ENCODE measurements around the gene ATP23. TPM values are rescaled to one million over a fixed set of nuclear protein-coding genes. Genes with fewer than 3 reads are reported as not detected.

Gene ATP23
- polyA plus RNA-seq, 10 donors: 4.9 to 11.5 (median 9.7) TPM

DNA sequence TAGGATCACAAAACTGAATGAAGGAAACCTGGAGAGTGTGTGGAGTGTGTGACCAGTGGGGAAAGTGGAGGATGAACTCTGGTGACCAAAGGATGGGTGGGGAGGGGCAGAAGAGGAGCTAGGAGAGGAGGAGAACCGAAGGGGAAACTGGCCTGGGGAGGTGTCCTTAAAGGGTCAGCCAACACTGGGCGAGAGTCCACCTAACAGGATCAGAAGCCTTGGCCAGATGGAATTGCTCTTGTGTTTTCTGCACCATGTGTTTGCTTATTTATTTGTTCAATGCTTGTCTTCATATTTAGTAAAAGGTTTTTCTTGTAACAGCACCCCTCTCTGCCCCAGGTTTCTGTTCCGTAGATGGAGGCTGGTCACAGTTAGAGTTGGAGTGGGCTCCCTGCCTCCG, 34.5 kb upstream of the ATP23 start:
- DNase-seq: peak in 1 of 3 donors; percentile 22

DNA sequence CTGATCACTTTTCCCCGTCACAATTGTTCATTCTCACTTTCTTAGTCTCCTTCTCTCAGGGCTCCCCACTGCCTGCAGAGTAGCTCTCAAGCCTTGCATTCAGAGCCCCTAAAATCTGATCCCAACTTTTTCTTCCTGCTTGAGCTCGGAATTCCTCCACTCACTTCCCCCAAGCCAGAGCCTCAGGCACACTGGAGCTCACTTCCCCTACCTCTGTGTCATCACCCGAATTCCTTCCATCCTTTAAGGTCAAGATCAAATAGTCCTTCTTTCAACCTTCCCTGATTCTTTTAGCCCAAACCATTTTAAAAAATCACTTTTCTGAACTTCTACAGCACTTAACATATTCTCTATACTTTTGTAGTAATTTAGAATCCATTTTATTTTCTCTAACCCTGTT, 34.1 kb upstream of the ATP23 start:
- peak in 1 of 3 donors; percentile 17 for DNase-seq

DNA sequence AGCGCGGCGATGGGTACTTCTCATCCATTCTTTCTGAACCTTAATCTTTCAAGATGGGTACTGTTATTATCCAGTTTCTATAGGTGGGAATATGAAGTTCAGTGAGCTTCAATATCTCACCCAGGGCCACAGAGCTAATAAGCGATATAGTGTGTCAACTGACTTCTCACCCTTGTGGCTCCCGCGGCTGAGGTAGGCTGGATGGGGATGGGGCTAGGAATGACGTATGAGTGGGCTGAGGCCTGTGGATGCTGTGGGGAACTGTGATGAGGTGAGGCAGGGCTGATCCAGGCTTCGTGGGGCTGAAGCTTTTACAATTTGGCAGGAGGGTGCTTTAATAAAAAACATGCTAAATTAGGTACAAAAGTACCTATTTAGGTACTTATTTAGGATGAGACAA, 32.9 kb upstream of the ATP23 start:
- DNase-seq: no peak

DNA sequence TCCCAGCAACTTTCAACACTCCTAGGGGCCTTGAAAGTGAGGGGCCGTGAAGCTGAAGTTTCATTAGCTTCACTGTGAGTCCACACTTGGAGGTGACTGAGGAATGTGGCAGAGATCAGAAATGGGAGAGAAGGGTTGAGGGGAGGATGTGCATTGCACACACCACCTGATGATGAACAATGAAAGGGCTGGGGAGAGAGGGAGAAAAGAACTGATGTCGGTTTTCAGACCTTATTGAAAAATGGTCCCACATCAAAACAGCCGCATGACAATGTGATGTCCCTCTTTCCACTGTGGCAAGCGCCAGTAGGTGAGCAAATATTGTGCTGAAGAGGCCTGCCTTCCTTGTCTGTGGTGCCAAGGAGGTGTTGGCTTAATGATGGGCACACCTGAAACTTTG, 32.3 kb upstream of the ATP23 start:
- DNase-seq: no peak

DNA sequence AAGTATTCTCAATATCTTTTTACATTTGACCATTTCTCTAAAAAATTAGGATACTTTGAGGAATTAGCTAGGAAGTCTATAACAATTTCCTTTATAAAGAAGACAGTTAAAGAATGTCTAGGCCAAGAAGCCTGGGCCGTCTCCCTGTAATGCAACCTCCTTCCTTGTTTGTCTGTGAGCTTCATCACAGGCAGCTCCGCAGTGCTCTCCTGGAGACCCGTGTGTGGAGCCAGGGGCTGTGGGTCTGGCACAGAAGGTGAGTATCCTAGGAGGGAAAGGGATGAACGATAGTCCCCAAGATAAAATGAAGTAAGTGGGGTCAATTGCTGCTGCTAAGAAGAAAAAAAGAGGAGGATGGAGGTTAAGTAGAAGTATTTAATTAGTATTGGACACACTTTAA, 31.8 kb upstream of the ATP23 start:
- DNase-seq: no peak

DNA sequence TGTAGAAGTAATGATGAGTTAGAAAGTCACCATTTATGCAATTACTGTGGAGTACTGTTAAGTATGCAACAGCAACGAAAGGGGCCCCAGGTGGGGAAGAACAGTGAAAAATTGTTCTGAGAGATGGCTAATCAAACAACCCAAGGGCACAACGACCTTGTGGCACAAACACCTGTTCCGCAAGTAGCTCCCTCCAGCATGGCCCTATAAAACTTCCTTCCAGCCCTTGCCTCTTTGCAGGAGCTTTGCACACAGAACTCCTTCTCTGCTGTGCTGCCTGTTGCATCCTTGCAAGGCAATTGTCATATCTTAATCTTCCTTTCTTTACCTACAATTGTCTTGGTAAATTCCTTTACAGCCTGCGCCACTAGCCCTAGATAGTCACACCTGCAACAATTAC, 23.2 kb upstream of the ATP23 start:
- DNase-seq: no peak

DNA sequence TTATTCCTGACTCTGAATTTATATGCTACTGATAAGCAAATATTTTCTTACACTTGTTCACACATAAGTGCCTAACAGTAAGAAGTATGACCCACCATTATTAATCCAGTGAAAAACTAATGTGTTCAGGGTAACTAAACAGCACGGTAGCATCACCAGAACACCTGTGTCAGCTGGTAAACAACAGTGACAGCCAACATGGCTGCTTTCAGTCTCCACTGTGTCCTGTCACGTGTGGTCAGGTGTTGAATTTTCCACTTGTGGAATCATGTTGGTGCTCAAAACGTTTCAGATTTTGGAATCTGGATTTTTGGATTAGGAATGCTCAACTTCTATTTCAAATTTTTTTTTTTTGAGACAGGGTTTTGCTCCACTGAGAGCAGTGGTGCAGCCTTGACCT, 14.3 kb upstream of the ATP23 start:
- DNase-seq: no peak

DNA sequence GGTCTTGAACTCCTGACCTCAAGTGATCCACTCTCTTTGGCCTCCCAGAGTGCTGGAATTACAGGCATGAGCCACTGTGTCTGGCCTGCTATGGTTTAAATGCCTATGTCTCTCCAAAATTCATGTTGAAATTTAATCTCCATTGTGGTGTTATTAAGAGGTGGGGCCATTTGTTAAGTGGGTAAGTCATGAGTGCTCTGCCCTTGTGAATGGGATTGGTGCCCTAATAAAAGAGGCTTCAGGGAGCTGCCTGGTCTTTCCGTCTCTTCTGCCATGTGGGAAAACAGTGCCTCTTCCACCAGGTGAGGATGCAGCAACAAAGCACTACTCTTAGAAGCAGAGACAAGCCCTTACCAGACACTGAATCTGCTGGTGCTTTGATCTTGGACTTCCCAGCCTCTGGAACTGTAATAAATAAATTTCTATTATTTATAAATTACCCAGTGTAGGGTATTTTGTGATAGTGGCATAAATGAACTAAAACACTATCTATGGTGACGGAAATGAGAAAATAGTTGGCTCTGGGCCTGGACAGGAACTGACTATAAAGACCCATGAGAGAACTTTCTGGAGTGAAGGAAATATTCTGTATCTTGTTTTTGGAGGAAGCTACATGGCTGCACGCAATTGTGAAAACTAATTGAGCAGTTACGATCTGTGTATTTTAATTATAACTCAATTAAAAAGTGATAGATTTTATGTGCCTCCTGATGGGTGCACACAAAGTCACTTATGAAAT, 12.1 kb upstream of the ATP23 start:
- DNase-seq: peak in 2 of 3 donors; percentile 18 to 45

DNA sequence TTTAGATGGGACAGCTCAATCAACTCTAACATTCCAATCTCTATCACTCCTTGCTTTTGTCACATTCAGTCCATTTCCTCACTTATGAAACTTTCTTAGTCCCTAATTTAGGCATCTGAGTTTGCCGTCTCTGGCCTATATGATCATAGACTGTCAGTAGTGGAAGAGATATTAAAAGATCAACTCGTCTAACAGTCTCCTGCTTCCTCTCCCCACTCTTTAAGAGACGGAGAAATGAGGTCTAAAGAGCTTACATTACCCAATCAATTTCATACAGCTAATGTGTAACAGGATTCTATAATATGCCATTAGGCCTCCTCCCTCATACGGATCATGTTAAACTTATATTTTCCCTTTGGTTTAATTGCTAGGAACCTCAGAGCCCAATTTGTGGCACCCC, 6.5 kb upstream of the ATP23 start:
- no peak for DNase-seq

DNA sequence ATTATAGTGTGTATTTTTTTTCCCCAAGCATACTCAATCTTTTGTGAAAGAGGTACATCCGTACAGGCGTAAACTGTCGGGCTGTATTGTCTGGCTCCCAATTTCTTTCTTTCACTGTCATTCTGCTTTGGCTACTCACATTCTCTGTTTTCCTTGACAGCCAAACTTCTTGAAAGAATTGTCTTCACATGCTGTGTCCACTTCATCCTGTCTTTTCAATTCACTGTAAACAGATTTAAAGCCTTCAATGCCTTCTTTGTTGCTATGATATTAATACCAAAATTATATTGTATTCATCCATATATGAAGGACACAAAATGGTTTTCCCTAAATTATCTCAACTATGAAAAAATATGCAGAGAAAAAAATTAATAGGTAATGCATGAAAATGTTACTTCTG, 6.0 kb upstream of the ATP23 start:
- no peak for DNase-seq

DNA sequence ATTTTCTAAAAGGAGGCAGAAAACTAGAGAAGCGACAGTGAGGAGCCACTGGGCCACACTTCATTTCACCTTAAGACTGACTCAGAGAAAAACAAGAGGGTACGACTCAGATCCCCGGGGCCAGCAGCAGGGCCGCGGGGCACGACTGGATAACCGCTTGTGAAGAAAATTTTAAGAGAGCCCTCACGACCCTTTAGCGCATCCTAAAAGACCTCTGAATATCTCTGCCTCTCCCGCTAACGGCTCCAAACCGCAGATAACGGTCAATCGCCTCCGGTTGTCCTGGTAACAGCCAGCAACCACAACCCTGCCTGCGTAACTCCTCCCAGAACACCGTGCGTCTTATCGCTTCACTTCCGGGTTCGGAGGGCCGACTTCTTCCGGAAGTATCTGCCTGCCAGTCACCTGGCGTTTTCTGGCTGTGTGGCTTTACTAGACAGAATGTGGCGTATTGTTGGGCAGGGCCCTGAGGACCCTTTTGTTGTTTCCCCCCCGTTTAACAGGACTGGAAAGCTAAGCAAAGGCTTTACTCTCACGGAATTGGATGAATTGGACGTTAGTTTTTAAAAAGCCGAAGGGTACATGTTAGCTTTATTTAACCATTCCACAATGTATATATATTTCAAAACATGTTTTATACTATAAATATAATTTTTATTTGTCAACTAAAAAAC, 5.4 kb upstream of the ATP23 start:
- DNase-seq: peak; percentile 93 to 96 (median 93)

DNA sequence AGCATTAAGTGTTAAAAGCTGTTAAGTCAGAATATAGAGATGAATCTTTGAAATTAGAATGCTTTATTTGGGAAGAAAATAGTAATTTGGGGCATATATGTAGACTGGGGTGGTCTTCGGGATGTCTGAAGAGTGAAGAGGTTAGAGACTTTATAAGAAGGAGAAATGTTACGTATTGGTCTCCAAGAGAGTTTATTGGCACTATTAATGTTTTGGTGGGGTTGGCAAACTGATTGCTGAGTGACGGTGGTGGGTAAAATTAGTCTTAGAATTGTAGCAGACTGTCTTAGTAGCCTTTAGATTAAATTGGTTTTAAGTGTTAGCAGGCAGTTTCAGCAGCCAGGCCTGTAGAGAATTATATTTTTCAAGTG, 4.9 kb upstream of the ATP23 start:
- no peak for DNase-seq

DNA sequence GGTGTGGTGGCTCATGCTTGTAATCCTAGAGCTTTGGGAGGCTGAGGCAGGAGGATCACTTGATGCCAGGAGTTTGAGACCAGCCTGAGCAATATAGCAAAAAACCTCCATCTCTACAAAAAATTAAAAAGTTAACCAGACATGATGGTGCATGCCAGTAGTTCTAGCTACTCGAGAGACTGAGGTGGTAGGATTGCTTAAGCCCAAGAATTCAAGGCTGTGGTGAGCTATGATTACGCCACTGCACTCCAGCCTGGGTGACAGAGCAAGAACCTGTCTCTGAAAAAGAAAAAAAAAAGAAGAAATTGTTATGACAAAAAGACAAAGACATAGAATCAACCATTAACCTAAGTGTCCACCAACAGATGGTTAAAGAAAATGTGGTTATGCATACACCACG, 2.1 kb upstream of the ATP23 start:
- no peak for DNase-seq

DNA sequence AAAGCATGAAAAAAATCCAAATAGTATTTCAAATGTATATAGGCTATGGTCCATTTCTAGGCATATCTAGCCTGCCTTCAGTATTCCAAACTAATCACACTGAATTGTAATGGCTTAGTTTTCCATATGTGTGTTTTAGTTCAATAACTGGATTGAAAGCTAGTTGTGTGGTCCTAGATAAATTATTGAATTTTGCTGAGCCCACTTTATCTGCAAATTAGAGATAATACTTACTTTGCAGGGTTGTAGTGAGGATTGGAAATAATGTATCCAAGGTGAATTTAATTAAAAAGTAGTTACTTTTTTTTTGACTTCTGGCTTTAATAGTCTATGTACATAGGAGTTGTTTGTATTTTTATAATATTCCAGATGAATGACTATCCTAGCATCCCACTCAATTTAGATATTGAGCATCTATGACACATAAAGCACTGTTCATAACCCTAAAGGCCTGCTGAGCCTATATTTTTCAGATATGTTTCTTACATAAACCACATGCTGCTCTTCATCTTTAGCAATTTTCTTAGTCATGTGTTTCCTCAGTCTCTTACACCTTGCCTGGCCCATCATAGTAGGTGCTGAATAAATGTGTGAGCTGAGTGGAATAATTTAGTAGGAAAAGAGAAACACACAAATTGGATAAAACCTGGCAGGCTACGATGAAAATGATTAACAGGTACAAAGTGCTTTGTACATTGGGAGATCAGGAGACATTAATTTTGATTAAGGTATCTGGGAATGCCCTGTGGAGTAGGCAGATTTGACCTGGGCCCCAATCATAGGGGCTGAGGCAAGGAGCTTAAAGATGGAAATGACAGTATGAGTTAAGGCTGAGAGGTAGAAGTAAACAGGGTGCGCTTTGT, 1.1 kb upstream of the ATP23 start:
- no peak for DNase-seq

DNA sequence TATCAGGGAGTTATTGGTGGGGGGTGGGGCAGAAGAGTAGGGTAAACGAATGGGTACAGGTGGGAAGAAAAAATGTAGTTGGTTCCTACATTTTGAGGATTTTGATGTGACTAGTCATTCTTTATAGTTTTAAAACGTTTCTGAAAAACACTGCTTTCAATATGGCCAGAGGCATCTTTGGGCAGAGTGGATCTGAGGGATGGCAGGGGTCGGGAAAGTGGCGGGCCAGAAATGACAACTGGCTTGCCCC, 527 bp upstream of the ATP23 start:
- DNase-seq: no peak

DNA sequence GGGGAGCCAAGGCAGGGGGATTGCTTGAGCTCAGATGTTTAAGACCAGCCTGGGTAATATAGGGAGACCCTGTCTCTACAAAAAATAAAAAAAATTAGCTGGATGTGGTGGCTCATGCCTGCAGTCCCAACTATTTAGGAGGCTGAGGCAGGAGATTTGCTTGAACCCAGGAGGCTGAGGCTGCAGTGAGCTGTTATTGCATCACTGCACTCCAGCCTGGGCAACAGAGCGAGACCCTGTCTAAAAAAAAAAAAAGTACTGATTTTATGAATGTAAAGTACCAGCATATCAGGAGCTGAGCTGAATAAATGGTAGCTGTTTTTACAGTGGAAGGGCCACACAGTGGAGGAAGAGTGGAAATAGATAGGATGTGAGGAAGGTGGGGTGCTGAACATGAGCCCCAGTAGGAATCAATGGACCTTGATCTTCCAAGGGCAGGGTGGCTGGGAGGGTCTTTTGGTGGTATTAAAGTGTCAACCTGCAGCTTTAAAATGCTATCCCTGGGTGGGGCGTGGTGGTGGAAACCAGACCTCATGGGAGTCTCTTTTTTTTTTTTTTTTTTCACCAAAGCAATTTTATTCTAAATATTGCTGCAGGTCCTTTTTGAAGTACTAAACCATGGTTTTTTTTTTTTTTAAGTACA, 2.2 kb downstream of the ATP23 start:
- no peak for DNase-seq

DNA sequence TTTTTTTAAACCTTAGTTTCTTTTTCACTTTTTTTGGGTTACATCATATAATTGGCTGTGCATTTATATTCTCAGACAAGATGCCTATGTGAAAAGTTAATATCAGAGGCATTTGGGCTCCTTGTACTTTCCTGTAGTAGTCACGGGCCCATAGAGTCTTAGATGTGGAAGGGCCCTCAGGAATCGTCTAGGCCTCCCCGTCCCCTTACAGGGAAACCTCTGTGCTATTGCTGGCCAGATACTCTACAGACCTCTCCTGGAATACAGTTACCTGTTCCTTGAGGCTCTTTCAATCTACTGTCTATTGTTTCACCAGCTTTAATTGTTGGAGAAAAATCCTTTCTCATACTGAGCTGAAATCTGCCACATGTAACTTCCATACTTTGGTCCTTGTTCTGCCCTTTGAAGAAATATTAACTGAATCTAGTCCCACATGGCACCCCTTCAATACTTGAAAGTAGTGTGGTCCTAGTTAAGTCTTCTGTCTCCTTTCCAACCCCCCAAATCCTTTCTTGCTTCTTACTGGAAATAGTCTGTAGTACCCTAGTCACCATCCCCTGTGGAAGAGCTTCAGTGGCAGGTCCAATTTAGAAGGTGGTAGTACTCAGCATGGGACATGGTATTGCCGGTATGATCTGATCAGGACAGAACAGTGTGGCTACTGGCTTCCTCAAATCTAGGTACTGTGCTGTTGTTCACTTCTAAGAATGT, 3.1 kb downstream of the ATP23 start:
- DNase-seq: no peak

DNA sequence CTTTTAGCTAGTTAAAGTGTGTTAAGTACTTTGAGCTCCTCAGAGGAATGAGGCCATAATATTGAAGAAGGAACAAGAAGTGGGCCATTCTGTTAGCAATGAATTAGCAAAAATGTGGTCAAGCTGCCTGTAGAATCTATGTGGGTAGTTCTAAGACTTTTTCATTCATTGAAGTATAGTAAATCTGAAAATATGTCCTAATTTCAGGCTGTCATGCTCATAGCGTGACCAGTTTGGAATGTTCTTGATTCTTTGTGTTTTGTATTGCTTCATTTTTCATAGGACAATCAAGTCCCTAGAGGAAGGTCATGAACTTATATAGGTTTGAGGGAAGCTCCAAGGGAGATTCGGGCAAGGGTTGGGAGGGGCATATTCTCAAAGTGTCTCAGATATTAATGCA, 11.4 kb downstream of the ATP23 start:
- no peak for DNase-seq

DNA sequence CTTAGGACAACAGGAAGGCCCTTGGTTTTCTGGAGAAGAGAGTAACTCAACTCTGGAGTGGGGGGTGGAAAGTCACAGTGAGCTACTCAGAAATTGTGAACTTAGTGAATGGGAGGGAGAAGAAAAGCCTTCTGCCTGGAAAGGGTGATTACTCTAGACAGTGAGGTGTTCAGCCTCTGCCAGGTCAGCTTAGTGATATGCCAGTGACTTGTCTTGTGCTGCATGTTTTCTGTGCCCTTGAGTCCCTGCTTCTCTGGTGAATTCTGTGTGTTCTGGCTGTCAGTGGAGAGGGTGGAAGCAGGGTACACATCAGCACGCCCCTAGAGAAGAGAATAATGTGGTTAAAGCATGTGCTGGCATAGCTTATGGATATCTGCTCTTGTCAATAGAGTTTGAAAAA, 13.4 kb downstream of the ATP23 start:
- DNase-seq: no peak

DNA sequence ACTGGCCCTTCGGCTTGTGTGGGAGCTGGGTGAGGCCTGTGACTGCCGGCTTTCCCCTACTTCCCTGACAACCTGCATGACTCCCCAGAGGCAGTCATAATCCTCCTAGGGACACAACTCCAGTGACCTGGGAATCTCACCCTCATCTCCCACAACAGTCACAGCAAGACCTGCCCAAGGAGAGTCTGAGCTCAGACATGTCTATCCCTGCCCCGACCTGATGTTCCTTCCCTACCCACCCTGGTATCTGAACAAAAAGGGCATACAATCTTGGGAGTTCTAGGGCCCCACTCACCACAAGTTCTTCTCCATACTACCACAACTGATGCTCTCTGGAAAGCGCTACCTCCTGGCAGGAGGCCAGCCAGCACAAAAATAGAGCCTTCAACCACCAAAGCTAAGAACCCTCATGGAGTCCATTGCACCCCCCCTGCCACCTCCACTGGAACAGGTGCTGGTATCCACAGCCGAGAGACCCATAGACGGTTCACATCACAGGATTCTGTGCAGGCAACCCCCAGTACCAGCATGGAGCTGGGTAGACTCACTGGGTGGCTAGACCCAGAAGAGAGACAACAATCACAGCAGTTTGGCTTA, 16.8 kb downstream of the ATP23 start:
- DNase-seq: no peak

DNA sequence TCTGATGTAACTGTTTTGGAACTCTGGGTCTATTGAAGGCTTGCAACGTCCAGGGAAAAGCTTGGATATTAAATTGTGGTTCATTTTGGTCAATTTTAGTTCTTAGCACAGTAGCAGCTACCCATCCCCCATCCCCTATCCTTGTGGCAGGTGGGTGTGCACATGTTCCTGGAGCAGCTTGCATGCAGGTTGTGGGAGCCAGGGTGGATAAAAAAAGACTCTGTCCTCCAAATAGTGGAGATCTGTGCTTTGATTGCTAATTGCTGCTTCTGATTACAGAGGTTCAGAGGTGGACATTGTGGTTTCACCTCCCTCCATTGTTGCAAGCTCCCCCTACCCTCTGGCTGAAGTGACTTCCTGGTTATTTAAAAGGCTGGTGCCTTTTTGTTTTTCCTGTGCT, 23.1 kb downstream of the ATP23 start:
- no peak for DNase-seq

DNA sequence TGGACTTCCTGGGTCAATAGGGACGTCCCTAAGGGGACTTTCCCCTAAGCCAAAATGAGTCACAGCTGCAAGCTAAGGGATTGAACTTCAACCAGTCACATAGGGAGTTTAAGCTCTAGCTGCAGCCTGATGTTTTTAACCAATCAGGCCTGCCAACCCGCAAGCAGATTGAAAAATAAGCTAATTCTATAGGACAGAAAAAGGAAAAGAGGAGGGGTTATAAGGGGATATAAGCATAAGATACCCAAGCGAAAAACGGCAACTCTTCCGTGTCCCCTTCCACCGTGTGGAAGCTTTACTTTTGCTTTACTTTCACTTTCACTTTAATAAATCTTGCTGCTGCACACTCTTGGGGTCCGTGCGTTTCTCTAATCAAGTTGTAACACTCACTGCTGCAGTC, 24.4 kb downstream of the ATP23 start:
- DNase-seq: no peak
